GM12872 (cell line): ENCODE data around the gene FNIP2.

Experiments used
- TF ChIP-seq, protein P1 (sequence below): IDR thresholded peaks from 3 replicates; pipeline ENCODE4 v1.5.1; 2011; ENCODE audit warnings: low read depth, mild to moderate bottlenecking, low read length, moderate library complexity; ENCODE audit not compliant: insufficient read depth

FNIP2 gene

DNA sequence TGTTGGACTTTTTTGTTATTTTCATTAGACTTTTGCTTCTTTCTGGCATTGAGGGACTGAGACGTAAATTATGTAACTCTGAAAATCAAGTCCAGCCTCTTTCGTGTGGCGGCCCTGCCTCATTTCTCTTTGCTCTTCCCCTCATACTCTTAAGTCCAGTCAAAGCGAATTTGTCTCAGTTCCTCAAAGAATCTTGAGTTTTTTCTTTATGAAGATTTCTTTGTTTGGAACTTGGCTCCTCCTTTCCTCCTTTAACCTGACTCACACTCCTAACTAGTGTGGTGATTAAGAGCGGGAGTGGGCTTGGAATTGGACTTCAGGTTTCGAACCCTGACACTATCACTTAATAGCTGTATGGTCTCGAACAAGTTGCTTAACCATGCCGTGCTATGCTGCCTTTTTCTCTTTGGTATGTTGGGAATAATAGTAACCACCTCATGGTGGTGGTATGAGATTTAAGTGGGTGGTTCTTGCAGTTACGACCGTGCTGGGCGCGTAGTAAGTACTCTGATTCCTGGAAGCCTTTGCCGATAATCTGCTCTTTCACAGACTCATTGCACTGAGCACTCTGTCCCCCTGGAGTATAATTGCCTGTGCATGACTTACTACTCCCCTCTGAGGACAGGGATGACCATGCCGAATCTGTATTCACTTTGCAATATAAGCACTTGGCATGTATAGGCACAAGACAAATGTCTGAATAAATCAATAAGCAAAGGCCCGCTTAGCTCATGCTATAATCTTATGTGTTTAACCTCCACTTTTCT lies 19.1 kb downstream of the FNIP2 start:
- TF ChIP-seq, protein P1, sequence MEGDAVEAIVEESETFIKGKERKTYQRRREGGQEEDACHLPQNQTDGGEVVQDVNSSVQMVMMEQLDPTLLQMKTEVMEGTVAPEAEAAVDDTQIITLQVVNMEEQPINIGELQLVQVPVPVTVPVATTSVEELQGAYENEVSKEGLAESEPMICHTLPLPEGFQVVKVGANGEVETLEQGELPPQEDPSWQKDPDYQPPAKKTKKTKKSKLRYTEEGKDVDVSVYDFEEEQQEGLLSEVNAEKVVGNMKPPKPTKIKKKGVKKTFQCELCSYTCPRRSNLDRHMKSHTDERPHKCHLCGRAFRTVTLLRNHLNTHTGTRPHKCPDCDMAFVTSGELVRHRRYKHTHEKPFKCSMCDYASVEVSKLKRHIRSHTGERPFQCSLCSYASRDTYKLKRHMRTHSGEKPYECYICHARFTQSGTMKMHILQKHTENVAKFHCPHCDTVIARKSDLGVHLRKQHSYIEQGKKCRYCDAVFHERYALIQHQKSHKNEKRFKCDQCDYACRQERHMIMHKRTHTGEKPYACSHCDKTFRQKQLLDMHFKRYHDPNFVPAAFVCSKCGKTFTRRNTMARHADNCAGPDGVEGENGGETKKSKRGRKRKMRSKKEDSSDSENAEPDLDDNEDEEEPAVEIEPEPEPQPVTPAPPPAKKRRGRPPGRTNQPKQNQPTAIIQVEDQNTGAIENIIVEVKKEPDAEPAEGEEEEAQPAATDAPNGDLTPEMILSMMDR = no peak

DNA sequence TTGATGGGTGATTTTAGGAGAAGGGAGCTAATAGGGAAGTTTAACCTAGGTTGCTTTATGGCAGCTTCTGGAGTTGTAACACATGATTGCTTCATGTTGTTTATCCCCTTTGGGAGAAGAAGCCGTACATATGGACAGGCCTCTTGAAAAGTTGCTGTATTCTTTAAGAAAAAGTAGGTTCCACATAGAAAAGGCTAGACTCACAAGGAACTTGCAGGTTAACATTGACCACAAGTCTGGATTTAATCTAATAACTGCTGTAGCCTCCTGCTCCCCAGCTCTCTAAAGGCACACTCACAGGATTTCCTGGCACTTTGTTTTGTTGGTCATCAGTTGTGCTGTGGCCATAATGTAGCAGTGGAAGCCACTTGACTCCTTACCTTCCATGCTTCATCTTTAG lies 19.7 kb downstream of the FNIP2 start:
- TF ChIP-seq, protein P1 = no peak

DNA sequence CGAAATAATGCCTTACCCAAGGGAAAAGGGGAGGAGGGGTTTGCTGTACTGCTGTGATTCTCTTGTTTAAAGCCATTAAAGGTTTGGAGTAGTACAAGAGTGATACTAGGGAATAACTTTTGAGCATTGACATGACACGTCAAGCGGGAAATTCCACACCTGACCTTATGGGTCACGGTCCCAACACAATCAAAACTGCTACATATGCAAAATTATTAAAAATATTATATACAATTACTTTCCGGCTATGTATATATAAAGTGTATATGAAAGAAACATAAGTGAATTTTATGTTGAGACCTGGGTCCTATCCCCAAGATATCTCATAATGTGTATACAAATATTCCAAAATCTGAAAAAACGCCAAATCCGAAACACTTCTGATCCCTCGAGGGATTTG lies 21.0 kb downstream of the FNIP2 start:
- TF ChIP-seq, protein P1 = no peak

DNA sequence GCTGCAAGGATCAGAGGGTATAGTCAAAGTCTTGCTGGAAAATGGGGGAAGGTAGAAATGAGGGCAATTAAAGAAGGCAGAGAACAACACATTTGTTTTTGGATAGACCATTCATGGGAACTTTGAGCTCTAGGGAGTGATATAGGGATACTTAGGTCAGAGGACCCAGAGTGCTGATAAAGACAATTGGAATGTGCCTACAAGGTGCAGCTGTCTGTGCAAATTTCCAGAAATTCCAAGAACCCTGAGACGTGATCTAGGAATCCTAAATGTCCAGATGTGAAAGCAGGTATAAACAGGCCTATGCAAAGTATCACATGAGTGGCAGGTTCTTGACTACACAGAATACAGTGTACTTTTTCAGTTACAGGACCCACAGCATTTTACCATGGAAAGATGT lies 24.2 kb downstream of the FNIP2 start:
- TF ChIP-seq, protein P1 = no peak

DNA sequence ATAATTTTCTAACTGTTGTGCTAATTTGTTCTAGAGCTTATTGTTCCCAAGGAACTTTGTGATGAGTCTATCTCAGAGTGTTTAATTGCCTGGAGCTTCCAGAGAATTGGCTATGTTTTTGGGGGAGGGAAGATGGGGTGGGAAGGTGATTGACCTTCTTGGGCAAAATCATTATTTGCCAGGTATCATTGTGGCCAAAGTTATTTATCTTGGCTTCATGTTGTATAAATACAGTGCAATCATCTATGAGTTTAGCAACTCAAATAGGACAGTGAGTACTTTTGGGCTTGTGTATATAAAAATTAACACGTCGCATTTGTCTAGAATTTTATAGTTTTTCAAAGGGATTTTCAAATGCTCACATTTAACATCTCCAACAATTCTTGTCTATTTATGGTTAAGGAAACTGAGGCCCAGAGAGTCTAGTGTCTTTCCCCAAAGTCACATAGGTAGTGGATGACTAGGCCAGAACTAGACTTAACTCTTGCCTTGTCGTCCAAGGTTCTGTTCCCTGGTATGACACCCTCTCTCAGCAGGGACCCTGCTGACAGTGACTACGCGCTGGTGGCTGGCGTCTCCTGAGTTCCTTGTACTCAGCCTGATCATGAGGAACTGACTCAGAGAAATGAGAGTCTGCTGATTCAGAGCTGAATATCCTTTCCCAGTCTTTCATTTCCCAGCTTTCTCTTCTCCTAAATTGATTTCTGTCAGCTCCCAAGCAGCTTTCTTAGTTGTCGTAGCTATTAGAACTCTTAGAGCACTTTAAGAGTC lies 27.7 kb downstream of the FNIP2 start:
- TF ChIP-seq, protein P1 = no peak

DNA sequence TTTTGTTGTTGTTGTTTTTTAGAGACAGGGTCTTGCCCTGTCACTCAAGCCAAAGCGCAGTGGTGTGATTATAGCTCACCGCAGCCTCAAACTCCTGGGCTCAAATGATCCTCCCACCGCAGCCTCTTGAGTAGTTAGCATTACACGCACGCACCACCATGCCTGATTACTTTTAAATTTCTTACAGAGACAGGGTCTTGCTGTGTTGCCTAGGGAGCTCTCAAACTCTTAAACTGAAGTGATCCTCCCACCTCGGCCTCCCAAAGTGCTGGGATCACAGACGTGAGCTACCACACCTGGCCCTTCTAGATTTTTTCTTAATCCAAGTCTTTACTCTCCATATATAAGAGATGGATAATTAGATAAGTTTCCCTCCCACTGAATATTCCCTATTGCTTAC lies 29.2 kb downstream of the FNIP2 start:
- TF ChIP-seq, protein P1 = no peak

DNA sequence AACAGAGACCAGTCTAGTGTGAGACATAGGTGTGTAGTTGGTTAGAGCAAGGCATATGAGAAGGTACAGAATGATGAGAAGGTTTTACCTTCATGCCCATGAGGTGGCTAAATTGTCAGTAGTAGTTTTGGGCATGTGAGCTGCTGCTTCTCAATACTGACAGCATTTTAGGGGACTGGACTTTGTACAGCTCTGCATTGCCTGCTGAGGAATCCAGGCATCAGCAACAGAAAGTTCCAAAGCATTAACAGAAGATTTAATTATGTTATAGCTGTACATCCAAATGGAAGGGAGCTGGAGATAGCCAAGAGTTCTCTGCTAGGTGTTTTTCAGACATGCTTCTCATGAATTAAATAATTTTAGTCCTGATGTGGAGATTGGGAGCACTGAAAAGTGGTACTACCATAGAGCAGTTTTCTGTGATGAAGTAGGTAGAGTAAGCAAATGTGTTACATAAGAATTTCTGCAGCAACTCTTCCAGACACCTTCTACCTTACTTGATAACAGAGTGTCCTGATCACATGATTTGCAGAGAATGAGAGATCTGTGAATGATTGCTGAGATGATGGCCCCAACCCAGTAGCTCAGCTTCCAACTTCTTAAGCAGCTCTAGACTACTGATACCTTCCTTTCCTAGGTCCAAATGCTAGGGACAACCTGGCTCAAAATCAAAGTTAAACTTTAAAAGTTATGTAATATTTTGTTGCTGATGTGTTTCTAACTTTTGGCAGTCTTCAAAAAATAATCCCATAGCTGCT lies 30.4 kb downstream of the FNIP2 start:
- TF ChIP-seq, protein P1 = no peak
